ENCODE results near the gene LRIG3. TPM values are rescaled to one million over a fixed set of nuclear protein-coding genes. Genes with fewer than 3 reads are reported as not detected.

LRIG3 gene
- total RNA-seq, 4 donors from 2014 or later, result 163 to 222 (median 193) TPM

DNA sequence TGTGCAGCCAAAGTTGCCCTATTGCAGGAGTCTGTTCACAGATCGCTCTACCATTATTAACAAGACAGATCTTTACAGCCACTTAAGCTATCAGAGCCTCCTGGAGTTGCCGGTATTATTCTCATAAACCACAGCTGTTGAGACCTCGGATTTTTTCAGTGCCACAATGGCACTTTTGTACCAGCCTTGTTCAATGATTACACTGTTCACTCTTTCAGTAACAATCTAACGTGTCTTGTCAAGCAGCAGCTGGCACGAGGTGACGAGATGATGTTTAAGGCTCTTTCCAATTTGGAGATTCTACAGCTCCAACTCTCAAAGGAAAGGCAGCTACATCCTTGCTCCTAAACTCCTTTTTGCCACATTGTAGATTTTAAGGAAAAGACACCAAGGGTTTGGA, 30.7 kb downstream of the LRIG3 start:
- DNase-seq, result no peak
- Histone ChIP-seq H3K27me3 (no peaks in the 10 kb centered on the region), H3K4me1 (peaks cover 55 to 56% of the 10 kb centered on the region in 2 donors), H3K27ac (peak overlapping the region; percentile 62 to 92 (median 68)), H3K9me3 (no peaks in the 10 kb centered on the region), H3K36me3 (peaks cover 22 to 29% of the 10 kb centered on the region in 2 donors), H3K4me3 (replicated peaks in 1 of 3) (no peak overlapping the region)
- intact Hi-C loops (cut with DNase I), result no loop called here
- TF ChIP-seq, protein P1, sequence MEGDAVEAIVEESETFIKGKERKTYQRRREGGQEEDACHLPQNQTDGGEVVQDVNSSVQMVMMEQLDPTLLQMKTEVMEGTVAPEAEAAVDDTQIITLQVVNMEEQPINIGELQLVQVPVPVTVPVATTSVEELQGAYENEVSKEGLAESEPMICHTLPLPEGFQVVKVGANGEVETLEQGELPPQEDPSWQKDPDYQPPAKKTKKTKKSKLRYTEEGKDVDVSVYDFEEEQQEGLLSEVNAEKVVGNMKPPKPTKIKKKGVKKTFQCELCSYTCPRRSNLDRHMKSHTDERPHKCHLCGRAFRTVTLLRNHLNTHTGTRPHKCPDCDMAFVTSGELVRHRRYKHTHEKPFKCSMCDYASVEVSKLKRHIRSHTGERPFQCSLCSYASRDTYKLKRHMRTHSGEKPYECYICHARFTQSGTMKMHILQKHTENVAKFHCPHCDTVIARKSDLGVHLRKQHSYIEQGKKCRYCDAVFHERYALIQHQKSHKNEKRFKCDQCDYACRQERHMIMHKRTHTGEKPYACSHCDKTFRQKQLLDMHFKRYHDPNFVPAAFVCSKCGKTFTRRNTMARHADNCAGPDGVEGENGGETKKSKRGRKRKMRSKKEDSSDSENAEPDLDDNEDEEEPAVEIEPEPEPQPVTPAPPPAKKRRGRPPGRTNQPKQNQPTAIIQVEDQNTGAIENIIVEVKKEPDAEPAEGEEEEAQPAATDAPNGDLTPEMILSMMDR (IDR thresholded peaks at IDR 0.05), result no peak
- TF ChIP-seq POLR2A (IDR thresholded peaks at IDR 0.05), result no peak
- 59 to 66% methylated on average over 6 of the region's 6 CpGs for WGBS, 2 donors

DNA sequence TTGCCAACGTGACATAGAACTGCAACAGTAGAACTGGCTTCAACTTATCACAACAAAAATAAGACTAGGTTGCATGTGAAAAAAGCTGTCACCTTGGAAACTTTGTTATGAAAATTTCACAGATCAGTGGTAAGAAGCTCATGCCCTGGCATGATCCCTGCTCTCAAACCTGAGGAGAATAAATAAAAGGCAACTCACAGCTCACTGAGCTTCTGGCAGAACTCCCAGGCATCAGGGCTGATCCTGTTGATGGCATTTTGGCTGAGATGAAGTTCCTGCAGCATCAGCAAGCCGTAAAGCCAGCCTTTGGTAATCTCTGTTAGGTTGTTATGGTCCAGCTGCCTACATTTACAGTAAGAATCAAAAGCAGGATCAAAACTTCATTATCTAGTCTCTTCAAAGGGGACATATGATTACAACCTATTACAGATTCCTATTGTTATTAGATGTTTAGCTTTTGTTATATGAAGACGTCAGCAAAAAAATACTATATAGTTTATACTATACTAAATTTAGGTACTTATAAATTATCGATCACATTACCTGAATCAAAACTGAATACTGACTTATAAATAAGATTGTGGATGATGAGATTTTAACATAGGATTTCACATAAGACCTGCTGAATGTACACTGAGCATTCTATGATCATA, 32.0 kb downstream of the LRIG3 start:
- no peaks in the 10 kb centered on the region for H3K27me3 ChIP-seq
- peak; percentile 96 to 97 for DNase-seq
- H3K27ac ChIP-seq, result peak overlapping the region; percentile 71 to 92 (median 92)
- intact Hi-C loops (cut with DNase I), result no loop called here
- no peak overlapping the region for H3K4me3 ChIP-seq (replicated peaks in 1 of 3)
- peaks cover 43 to 44% of the 10 kb centered on the region in 2 donors for H3K4me1 ChIP-seq
- peaks cover 28 to 35% of the 10 kb centered on the region in 2 donors for H3K36me3 ChIP-seq
- H3K9me3 ChIP-seq, result no peaks in the 10 kb centered on the region
- TF ChIP-seq POLR2A (IDR thresholded peaks at IDR 0.05), result peak in 1 of 2 donors; percentile 30
- TF ChIP-seq, protein P1 (IDR thresholded peaks at IDR 0.05), result no peak
- WGBS, 2 donors, result 37 to 46% methylated on average over 4 of the region's 4 CpGs

DNA sequence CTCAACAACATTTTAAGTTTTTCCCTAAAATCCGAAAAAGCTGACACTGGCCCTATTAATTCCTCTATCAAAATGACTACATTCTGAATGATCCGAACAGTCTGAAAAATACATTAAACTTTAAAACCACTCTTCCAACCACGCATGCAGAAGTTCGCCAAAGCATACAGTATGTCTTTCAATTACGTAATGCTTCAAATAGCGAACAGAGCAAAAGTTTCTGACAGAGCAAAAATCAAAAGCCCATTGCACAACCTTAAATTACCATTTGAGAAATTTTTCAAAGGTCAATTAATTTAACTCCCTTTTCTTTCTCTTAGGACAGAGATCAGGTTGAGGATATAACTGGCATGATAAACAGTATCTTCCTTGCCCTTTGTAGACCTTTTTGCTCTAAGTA, 33.2 kb downstream of the LRIG3 start:
- 83 to 88% methylated on average over 6 of the region's 6 CpGs for WGBS, 2 donors
- Histone ChIP-seq H3K4me3 (replicated peaks in 1 of 3) (no peak overlapping the region), H3K36me3 (peaks cover 32 to 43% of the 10 kb centered on the region in 2 donors), H3K27me3 (no peaks in the 10 kb centered on the region), H3K9me3 (no peaks in the 10 kb centered on the region), H3K27ac (peak overlapping the region; percentile 71 to 92 (median 91)), H3K4me1 (peaks cover 31 to 34% of the 10 kb centered on the region in 2 donors)
- TF ChIP-seq, protein P1 (IDR thresholded peaks at IDR 0.05), result no peak
- no peak for TF ChIP-seq POLR2A (IDR thresholded peaks at IDR 0.05)
- no peak for DNase-seq
- intact Hi-C loops (cut with DNase I), result no loop called here

DNA sequence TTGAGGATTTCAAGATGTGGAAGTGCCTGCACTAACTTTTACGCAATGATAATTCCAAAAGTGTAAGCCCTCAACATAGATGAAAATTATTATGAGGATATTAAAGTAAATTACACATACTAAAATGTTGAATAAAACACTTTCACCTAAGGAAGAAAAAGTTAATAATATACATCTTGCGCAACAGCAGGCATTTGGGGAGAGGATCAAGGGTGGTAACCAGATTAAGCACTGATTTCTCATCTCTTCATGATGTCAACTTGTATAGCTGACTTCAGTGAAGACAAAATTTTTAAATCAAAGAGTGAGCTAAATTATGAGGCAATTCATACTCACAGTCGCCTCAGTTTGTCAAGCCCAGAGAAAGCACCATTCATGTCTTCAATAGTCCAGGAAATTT, 33.8 kb downstream of the LRIG3 start:
- DNase-seq, result no peak
- H3K27ac ChIP-seq, result peak overlapping the region in 2 of 3 donors; percentile 91 to 92

DNA sequence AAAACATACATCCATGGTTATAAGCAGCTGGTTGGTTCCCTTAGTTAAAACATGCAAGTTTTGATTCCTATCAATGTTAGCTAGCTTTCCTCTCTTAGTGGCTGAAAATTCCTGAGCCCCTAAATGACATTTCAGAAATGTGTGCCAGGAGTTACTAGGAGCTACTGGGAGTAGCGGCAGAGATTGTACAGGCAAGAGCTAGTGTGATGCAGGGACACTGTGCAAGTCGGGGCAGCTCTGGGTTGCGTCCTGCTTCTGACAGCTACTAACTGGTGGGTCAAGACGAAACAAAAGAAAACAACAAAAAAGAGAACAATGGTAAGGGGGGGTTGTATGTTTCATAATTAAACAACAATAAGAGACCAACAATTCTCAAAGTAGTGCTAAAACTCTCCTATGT, 35.4 kb downstream of the LRIG3 start:
- no peak overlapping the region for H3K27ac ChIP-seq
- no peak overlapping the region for H3K4me3 ChIP-seq (replicated peaks in 1 of 3)
- no peaks in the 10 kb centered on the region for H3K9me3 ChIP-seq
- peaks cover 42 to 57% of the 10 kb centered on the region in 2 donors for H3K36me3 ChIP-seq
- no peak for TF ChIP-seq POLR2A (IDR thresholded peaks at IDR 0.05)
- TF ChIP-seq, protein P1 (IDR thresholded peaks at IDR 0.05), result no peak
- 88% methylated on average over 4 of the region's 4 CpGs for WGBS, 2 donors
- DNase-seq, result no peak
- H3K27me3 ChIP-seq, result no peaks in the 10 kb centered on the region
- peaks cover 19 to 32% of the 10 kb centered on the region in 2 donors for H3K4me1 ChIP-seq
- intact Hi-C loops (cut with DNase I), result no loop called here

More for the DNA sequence above, 33.8 kb downstream of the LRIG3 start:
- Histone ChIP-seq H3K9me3 (no peaks in the 10 kb centered on the region), H3K36me3 (peaks cover 32 to 47% of the 10 kb centered on the region in 2 donors), H3K4me1 (peaks cover 29 to 34% of the 10 kb centered on the region in 2 donors), H3K27me3 (no peaks in the 10 kb centered on the region), H3K4me3 (replicated peaks in 1 of 3) (no peak overlapping the region)
- WGBS, 2 donors, result 96 to 98% methylated on average over 3 of the region's 3 CpGs
- intact Hi-C loops (cut with DNase I), result no loop called here
- TF ChIP-seq POLR2A (IDR thresholded peaks at IDR 0.05), result no peak
- TF ChIP-seq, protein P1 (IDR thresholded peaks at IDR 0.05), result no peak

Measured in thyroid gland (tissue), 4 donors.